Liver (tissue), 3 donors: ENCODE data around the gene PPP2R3B.

ENCODE experiments used
- JUND ChIP-seq, 2 donors: IDR thresholded peaks; 2 replicates each; pipeline ENCODE4 v1.6.1; 2016; ENCODE audit warnings: antibody characterized with exemption in 2 of 2
- RAD21 ChIP-seq, 2 donors: IDR thresholded peaks; 2 replicates each; pipeline ENCODE4 v1.6.1; 2016; ENCODE audit warnings: antibody characterized with exemption in 2 of 2, mild to moderate bottlenecking in 2 of 2
- TAF1 ChIP-seq: conservative IDR thresholded peaks from 2 replicates; pipeline ENCODE4 v1.6.1; 2016; ENCODE audit warnings: antibody characterized with exemption, mild to moderate bottlenecking
- YY1 ChIP-seq: IDR thresholded peaks from 2 replicates; pipeline ENCODE4 v1.6.1; 2016; ENCODE audit warnings: antibody characterized with exemption, mild to moderate bottlenecking
- TF ChIP-seq, protein P1 (sequence below): fragments of 150-350 bp; IDR thresholded peaks from 2 replicates; pipeline ENCODE4 v1.5.1; 2017; ENCODE audit warnings: improper control_type of control experiment, low read depth, low read length; ENCODE audit not compliant: missing input control
- donor health status: healthy.
- donor health status: healthy.

DNA sequence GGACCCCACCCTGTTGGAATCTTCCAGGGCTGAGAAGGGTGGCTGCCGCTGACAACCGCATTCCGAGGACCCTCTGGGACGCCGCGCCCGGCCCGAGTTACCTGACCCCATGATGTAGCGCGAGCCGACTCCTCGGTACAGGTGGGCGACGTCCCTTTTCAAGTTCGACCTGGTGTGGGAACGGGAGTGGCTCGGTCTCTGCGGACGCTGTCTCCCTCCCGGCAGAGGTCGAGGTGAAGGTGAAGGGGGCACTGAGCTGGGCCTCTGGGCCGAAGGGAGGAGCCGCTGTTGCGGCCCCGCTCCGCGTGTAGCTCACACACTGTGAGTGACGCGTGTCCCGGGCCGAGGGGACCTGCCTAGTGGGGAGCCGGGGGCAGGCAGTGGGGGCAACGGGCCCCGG, 72.7 kb downstream of the PPP2R3B start:
- TF ChIP-seq, protein P1, sequence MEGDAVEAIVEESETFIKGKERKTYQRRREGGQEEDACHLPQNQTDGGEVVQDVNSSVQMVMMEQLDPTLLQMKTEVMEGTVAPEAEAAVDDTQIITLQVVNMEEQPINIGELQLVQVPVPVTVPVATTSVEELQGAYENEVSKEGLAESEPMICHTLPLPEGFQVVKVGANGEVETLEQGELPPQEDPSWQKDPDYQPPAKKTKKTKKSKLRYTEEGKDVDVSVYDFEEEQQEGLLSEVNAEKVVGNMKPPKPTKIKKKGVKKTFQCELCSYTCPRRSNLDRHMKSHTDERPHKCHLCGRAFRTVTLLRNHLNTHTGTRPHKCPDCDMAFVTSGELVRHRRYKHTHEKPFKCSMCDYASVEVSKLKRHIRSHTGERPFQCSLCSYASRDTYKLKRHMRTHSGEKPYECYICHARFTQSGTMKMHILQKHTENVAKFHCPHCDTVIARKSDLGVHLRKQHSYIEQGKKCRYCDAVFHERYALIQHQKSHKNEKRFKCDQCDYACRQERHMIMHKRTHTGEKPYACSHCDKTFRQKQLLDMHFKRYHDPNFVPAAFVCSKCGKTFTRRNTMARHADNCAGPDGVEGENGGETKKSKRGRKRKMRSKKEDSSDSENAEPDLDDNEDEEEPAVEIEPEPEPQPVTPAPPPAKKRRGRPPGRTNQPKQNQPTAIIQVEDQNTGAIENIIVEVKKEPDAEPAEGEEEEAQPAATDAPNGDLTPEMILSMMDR, result no peak
- no peak for TF ChIP-seq RAD21 (IDR thresholded peaks at IDR 0.05)
- TF ChIP-seq JUND (IDR thresholded peaks at IDR 0.05), result no peak
- no peak for TF ChIP-seq TAF1
- no peak for TF ChIP-seq YY1
